Measurements from ENCODE around the gene MMP17.

MMP17 gene

GRCh38 chr12:131894313-131894860 lies 66.2 kb downstream of the MMP17 start, which contains the start of gene ULK1:
TSS of gene ULK1 (plus strand) at chr12:131894622. CDS start at chr12:131895002, 380 bp downstream.
- peak within 1 kb of the TSS; percentile 74 for H3K27ac ChIP-seq (ENCODE audit: extremely low read depth, low read depth, low read length)

More at GRCh38 chr12:131894313-131894860, 66.2 kb downstream of the MMP17 start, which contains the start of gene ULK1:
- CTCF ChIA-PET: no interaction called here
- Histone ChIP-seq H3K4me1 (ENCODE audit: control insufficient read depth, insufficient read depth, low read length) (peaks cover 3% of the 10 kb centered on the region; the same call in 1 of the 2 replicates), H3K36me3 (ENCODE audit: control insufficient read depth in 2 of 2, insufficient read depth in 1 of 2, low read length in 2 of 2) (peaks cover 6 to 21% of the 10 kb centered on the region in 2 experiments; a peak in 2 of 3 replicates), H3K4me3 (ENCODE audit: low read depth, low read length) (peak within 1 kb of the TSS; percentile 73), H3K9me3 (ENCODE audit: control insufficient read depth, insufficient read depth, low read depth, low read length) (no peaks in the 10 kb centered on the region)
- TF ChIP-seq ZNF146 (tag by site-specific recombination; IDR thresholded peaks at IDR 0.05) (no peak), KLF10 (tag by site-specific recombination; IDR thresholded peaks at IDR 0.05) (peak; percentile 62; the same call in 1 of the 2 replicates), ZBTB8A (tag by site-specific recombination; IDR thresholded peaks at IDR 0.05) (peak; percentile 26; the same call in 1 of the 2 replicates), SP3 (tag by site-specific recombination; IDR thresholded peaks at IDR 0.05) (peak; percentile 88), BCL6B (tag by site-specific recombination; IDR thresholded peaks at IDR 0.05) (no peak), ZNF677 (tag by site-specific recombination; IDR thresholded peaks at IDR 0.05) (no peak), ZBTB20 (tag by site-specific recombination; IDR thresholded peaks at IDR 0.05) (peak; percentile 74; the same call in 1 of the 2 replicates), ZNF311 (tag by site-specific recombination; IDR thresholded peaks at IDR 0.05; ENCODE audit: borderline replicate concordance) (no peak), ZBTB26 (tag by site-specific recombination; optimal IDR thresholded peaks at IDR 0.05) (peak; percentile 56), KLF8 (tag by site-specific recombination; IDR thresholded peaks at IDR 0.05) (peak; percentile 49; the same call in 1 of the 2 replicates), PRDM10 (tag by site-specific recombination; IDR thresholded peaks at IDR 0.05) (peak; percentile 38; the same call in 1 of the 2 replicates), KLF1 (tag by site-specific recombination; IDR thresholded peaks at IDR 0.05) (peak; percentile 84), ZBTB11 (tag by site-specific recombination; conservative IDR thresholded peaks at IDR 0.05; ENCODE audit: low read depth) (peak; percentile 44; the same call in 1 of the 2 replicates), CTCF (tag by site-specific recombination; IDR thresholded peaks at IDR 0.05) (no peak), KLF9 (tag by site-specific recombination; IDR thresholded peaks at IDR 0.05; ENCODE audit: low read depth) (peak; percentile 81), ZNF660 (tag by site-specific recombination; IDR thresholded peaks at IDR 0.05) (peak; percentile 60; the same call in 1 of the 2 replicates), ZNF398 (tag by site-specific recombination; IDR thresholded peaks at IDR 0.05) (peak; percentile 58; the same call in 1 of the 2 replicates), ZNF777 (tag by site-specific recombination; IDR thresholded peaks at IDR 0.05; ENCODE audit: borderline replicate concordance) (no peak), SP2 (tag by site-specific recombination; IDR thresholded peaks at IDR 0.05) (peak; percentile 69), ZNF23 (tag by site-specific recombination; IDR thresholded peaks at IDR 0.05; ENCODE audit: borderline replicate concordance) (no peak)
- POLR2A ChIA-PET: no interaction called here
